H1 (cell line): ENCODE results near the gene GPR68.
"Not testable (repeated sequence)": the region's sequence is repeated elsewhere in the genome, so short reads cannot be mapped to it uniquely, and the experiment has no call there.

Experiments
- CHD2 ChIP-seq: IDR thresholded peaks from 2 replicates; pipeline ENCODE4 v1.6.1; 2012; ENCODE audit warnings: low read length, improper control_type of control experiment
- CTCF ChIP-seq, 3 experiments: IDR thresholded peaks; 1 replicate in 2 of 3; 2 replicates in 1 of 3; pipeline versions ENCODE4 v1.5.1 to v1.6.1; 2011; ENCODE audit warnings: low read length in 3 of 3, mild to moderate bottlenecking in 3 of 3, inconsistent platforms in 2 of 3, low read depth in 1 of 3, moderate library complexity in 1 of 3; ENCODE audit not compliant: insufficient read depth in 1 of 3; ENCODE audit errors: control extremely low read depth in 1 of 3
- EZH2 ChIP-seq: fragments of 200-600 bp; sonication (generic); IDR thresholded peaks from 2 replicates; pipeline ENCODE4 v1.7.1; 2012; ENCODE audit warnings: low read depth, mild to moderate bottlenecking, moderate library complexity, low read length, inconsistent platforms; ENCODE audit not compliant: severe bottlenecking
- NANOG ChIP-seq: IDR thresholded peaks from 2 replicates; pipeline ENCODE4 v1.6.1; 2011; ENCODE audit warnings: low read length, low read depth, mild to moderate bottlenecking, inconsistent platforms; ENCODE audit not compliant: insufficient read depth, poor library complexity, severe bottlenecking
- POLR2A ChIP-seq, 2 experiments: IDR thresholded peaks; 1 replicate in 1 of 2; 2 replicates in 1 of 2; pipeline ENCODE4 v1.6.1; 2011; ENCODE audit warnings: low read depth in 2 of 2, low read length in 2 of 2, mild to moderate bottlenecking in 2 of 2; ENCODE audit errors: control extremely low read depth in 1 of 2
- RAD21 ChIP-seq, 2 experiments: IDR thresholded peaks in 1 of 2; conservative IDR thresholded peaks in 1 of 2; 2 replicates each; pipeline ENCODE4 v1.6.1; 2011; ENCODE audit warnings: low read depth in 2 of 2, low read length in 2 of 2, improper control_type of control experiment in 1 of 2, inconsistent platforms in 1 of 2, mild to moderate bottlenecking in 1 of 2, moderate library complexity in 1 of 2
- RNF2 ChIP-seq: fragments of 200-900, 300-1000 bp; sonication (generic); IDR thresholded peaks from 2 replicates; pipeline ENCODE4 v1.7.1; 2016; ENCODE audit warnings: borderline replicate concordance, low read depth, mild to moderate bottlenecking, antibody characterized with exemption, low read length; ENCODE audit not compliant: poor library complexity, severe bottlenecking; ENCODE audit errors: missing control alignments
- SP1 ChIP-seq: IDR thresholded peaks from 2 replicates; pipeline ENCODE4 v1.6.1; 2011; ENCODE audit warnings: low read depth, low read length
- TAF7 ChIP-seq: optimal IDR thresholded peaks from 2 replicates; pipeline ENCODE3; 2011; ENCODE audit warnings: low read depth, mild to moderate bottlenecking, inconsistent platforms, low read length, moderate library complexity, borderline replicate concordance
- TCF12 ChIP-seq: IDR thresholded peaks from 2 replicates; pipeline ENCODE4 v1.6.1; 2011; ENCODE audit warnings: low read depth, mild to moderate bottlenecking, low read length

DNA sequence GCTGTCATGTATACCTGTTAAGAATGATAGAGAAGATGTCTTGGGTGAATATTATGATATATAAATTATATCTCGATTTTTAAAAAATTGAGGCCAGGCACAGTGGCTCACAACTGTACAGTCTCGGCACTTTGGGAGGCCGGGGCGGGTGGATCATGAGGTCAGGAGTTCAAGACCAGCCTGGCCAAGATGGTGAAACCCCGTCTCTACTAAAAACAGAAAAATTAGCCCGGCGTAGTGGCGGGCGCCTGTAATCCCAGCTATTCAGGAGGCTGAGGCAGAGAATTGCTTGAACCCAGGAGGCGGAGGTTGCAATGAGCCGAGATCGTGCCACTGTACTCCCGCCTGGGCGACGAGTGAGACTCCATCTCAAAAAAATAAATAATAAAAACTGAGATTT lies 21.8 kb upstream of the GPR68 start:
- TF ChIP-seq RNF2; CTCF (IDR thresholded peaks at IDR 0.05; ENCODE audit: control extremely low read depth in 1 of 3, insufficient read depth in 1 of 3, low read depth in 1 of 3, low read length in 3 of 3); SP1; TAF7; NANOG; TCF12; EZH2; RAD21 (IDR thresholded peaks at IDR 0.05 in 1 of 2, conservative IDR thresholded peaks at IDR 0.05 in 1 of 2; ENCODE audit: low read depth in 2 of 2, low read length in 2 of 2); POLR2A (IDR thresholded peaks at IDR 0.05; ENCODE audit: control extremely low read depth in 1 of 2, low read depth in 2 of 2, low read length in 2 of 2); CHD2: not testable (repeated sequence)
